ENCODE results near the gene SAMD3.

DNA sequence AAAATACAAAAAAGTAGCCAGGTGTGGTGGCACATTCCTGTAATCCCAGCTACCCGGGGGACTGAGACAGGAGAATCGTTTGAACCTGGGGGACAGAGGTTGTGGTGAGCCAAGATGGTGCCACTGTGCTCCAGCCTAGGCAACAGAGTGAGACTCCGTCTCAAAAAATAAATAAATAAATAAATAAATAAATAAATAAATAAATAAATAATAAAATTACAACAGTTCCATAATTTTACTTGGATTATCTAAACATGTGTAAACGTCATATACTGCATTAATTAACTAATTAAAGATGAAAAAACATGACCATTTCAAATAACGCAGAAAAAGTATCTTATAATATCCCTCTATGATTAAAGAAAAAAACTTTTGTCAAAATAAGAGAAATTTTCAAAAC lies 65.8 kb downstream of the SAMD3 start:
- TF ChIP-seq CTCF (IDR thresholded peaks at IDR 0.05; ENCODE audit: low read depth, low read length, missing input control) (no peak), GABPA (IDR thresholded peaks at IDR 0.05 in 1 of 2, conservative IDR thresholded peaks at IDR 0.05 in 1 of 2) (no peak), SP1 (IDR thresholded peaks at IDR 0.05) (no peak), RAD21 (IDR thresholded peaks at IDR 0.05) (no peak), FOXA1 (IDR thresholded peaks at IDR 0.05) (no peak)
- TF ChIP-seq, protein P1, sequence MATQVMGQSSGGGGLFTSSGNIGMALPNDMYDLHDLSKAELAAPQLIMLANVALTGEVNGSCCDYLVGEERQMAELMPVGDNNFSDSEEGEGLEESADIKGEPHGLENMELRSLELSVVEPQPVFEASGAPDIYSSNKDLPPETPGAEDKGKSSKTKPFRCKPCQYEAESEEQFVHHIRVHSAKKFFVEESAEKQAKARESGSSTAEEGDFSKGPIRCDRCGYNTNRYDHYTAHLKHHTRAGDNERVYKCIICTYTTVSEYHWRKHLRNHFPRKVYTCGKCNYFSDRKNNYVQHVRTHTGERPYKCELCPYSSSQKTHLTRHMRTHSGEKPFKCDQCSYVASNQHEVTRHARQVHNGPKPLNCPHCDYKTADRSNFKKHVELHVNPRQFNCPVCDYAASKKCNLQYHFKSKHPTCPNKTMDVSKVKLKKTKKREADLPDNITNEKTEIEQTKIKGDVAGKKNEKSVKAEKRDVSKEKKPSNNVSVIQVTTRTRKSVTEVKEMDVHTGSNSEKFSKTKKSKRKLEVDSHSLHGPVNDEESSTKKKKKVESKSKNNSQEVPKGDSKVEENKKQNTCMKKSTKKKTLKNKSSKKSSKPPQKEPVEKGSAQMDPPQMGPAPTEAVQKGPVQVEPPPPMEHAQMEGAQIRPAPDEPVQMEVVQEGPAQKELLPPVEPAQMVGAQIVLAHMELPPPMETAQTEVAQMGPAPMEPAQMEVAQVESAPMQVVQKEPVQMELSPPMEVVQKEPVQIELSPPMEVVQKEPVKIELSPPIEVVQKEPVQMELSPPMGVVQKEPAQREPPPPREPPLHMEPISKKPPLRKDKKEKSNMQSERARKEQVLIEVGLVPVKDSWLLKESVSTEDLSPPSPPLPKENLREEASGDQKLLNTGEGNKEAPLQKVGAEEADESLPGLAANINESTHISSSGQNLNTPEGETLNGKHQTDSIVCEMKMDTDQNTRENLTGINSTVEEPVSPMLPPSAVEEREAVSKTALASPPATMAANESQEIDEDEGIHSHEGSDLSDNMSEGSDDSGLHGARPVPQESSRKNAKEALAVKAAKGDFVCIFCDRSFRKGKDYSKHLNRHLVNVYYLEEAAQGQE (IDR thresholded peaks at IDR 0.05), result no peak
- TF ChIP-seq, protein P2, sequence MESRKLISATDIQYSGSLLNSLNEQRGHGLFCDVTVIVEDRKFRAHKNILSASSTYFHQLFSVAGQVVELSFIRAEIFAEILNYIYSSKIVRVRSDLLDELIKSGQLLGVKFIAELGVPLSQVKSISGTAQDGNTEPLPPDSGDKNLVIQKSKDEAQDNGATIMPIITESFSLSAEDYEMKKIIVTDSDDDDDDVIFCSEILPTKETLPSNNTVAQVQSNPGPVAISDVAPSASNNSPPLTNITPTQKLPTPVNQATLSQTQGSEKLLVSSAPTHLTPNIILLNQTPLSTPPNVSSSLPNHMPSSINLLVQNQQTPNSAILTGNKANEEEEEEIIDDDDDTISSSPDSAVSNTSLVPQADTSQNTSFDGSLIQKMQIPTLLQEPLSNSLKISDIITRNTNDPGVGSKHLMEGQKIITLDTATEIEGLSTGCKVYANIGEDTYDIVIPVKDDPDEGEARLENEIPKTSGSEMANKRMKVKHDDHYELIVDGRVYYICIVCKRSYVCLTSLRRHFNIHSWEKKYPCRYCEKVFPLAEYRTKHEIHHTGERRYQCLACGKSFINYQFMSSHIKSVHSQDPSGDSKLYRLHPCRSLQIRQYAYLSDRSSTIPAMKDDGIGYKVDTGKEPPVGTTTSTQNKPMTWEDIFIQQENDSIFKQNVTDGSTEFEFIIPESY (IDR thresholded peaks at IDR 0.05), result no peak
